ENCODE data around the gene PTAR1.
A peak's percentile ranks its signal among the peaks of the same experiment; 100 is the strongest.
"Not testable (repeated sequence)": the region's sequence is repeated elsewhere in the genome, so short reads cannot be mapped to it uniquely, and the experiment has no call there.

The PTAR1 gene

GRCh38 chr9:69759421-69760277 is at the start of gene PTAR1:
TSS of gene PTAR1 (minus strand) at chr9:69760011. CDS start at chr9:69759938, 73 bp downstream.
- H3K4me3 ChIP-seq (ENCODE audit: low read depth, low read length) = peak within 1 kb of the TSS; percentile 95
- DNase-seq (ENCODE audit: low read depth) = peak; percentile 95
- no peak for TF ChIP-seq CTCF (IDR thresholded peaks at IDR 0.05; ENCODE audit: insufficient read depth, low read depth, low read length, missing control alignments)

- peak; percentile 14 for DNase-seq (ENCODE audit: low read depth)
- TF ChIP-seq CTCF (IDR thresholded peaks at IDR 0.05; ENCODE audit: insufficient read depth, low read depth, low read length, missing control alignments) = peak; percentile 16
- no peak overlapping the region for H3K4me3 ChIP-seq (ENCODE audit: low read depth, low read length)
Measured at GRCh38 chr9:69809304-69809863, 49.6 kb upstream of the PTAR1 start.

GRCh38 chr9:69806627-69807026 is 46.8 kb upstream of the PTAR1 start:
- no peak overlapping the region for H3K4me3 ChIP-seq (ENCODE audit: low read depth, low read length)
- TF ChIP-seq CTCF (IDR thresholded peaks at IDR 0.05; ENCODE audit: insufficient read depth, low read depth, low read length, missing control alignments) = no peak
- DNase-seq (ENCODE audit: low read depth) = no peak

GRCh38 chr9:69805962-69806515 is 46.2 kb upstream of the PTAR1 start:
- no peak for TF ChIP-seq CTCF (IDR thresholded peaks at IDR 0.05; ENCODE audit: insufficient read depth, low read depth, low read length, missing control alignments)

GRCh38 chr9:69801989-69802388 is 42.2 kb upstream of the PTAR1 start:
- DNase-seq (ENCODE audit: low read depth) = no peak
- H3K4me3 ChIP-seq (ENCODE audit: low read depth, low read length) = no peak overlapping the region
- no peak for TF ChIP-seq CTCF (IDR thresholded peaks at IDR 0.05; ENCODE audit: insufficient read depth, low read depth, low read length, missing control alignments)

More at GRCh38 chr9:69805962-69806515, 46.2 kb upstream of the PTAR1 start:
- no peak for DNase-seq (ENCODE audit: low read depth)
- no peak overlapping the region for H3K4me3 ChIP-seq (ENCODE audit: low read depth, low read length)

GRCh38 chr9:69800027-69800426 is 40.2 kb upstream of the PTAR1 start:
- H3K4me3 ChIP-seq (ENCODE audit: low read depth, low read length); DNase-seq (ENCODE audit: low read depth): not testable (repeated sequence)

GRCh38 chr9:69799521-69799920 is 39.7 kb upstream of the PTAR1 start:
- H3K4me3 ChIP-seq (ENCODE audit: low read depth, low read length); DNase-seq (ENCODE audit: low read depth): not testable (repeated sequence)
